ENCODE data around the gene ARMS2.
A peak's percentile ranks its signal among the peaks of the same experiment; 100 is the strongest.

The ARMS2 gene

DNA sequence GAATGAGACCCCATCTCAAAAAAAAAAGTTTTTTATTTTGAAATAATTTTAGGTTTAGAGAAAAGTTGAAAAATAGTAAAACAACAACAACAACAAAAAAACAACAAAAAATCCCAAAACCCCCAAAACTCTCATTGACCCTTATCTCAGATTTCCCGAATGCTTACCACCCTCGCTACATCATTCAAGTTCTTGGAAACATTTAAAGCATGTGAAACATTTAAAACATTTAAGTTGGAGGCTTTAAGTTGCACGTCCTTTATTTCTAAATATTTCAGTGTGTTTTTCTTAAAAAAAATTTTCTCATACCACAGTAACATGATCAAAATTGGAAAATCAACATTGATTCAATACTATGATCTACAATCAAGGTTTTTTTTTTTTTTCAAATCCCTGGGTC, 382 bp upstream of the ARMS2 start:
- DNase-seq, result no peak

DNA sequence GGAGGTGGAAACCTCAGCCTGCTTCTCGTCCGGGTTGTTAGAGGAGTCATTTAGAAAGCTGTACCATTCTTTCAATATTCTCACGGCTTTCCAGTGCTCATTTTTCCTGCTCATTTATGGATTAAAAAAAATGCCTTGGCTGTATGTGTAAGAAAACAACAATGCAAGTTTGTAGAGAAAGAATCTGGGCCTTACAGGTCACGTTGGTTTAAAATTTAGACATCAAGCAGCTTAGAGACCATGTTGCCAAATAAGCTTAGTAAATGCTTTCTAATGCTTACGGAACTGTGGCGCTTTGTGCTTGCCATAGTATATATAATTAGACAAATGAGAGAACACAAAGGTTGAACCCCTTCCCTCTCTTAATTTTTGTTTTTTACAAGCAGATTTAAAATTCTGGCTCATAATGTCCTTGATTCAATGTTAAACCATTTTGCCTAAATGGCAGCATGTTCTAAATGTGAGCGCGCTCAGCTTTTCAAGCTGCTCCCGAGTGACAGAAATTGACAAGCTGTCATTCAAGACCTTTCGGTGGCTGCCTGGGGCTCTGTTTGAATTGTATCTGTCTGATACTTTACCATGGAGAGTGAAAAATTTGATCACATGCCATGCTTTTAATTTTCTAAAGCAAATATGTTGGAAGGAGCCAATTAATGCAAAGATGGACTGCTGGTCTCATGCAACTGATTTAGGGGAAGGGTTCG, 1.1 kb downstream of the ARMS2 start:
- no peak for DNase-seq

DNA sequence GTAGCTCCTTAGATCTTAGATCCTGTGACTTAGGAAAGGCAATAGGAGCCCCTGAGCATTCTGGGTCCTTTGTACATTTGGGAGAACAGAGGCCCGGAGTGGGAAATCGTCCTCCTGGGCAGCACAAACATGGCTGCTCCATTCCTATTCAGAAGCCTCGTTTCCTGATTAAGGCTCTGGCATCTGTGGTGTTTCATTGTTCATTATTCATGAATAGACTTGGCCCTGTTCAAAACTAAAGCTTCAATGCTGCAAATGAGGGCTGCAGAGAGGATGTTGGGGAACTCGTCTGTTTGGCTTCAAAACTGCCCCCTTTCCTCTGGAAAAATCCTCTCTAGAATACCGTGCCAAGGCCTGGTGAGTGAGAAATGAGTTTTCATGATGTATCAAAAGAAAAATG, 3.5 kb downstream of the ARMS2 start:
- DNase-seq, result no peak

DNA sequence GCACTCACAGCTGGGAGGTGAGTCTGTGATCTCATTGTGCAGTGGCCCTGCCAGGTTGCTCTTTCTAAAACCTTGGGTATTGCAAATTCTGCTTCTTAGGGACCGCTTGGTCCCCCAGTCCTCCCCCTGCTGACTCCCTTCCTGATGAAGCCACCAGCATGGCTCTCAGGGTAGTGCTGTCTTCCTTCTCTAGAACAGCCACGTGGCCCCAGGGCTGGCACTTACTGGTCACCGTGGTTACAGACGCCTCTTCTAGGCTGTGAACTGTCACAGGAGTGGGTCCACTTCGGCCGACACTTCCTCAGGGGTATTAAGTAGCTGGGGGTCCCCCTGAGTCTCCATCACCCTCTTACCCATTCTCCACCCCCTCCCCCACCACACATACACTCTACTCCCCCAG, 4.2 kb downstream of the ARMS2 start:
- DNase-seq, result no peak

DNA sequence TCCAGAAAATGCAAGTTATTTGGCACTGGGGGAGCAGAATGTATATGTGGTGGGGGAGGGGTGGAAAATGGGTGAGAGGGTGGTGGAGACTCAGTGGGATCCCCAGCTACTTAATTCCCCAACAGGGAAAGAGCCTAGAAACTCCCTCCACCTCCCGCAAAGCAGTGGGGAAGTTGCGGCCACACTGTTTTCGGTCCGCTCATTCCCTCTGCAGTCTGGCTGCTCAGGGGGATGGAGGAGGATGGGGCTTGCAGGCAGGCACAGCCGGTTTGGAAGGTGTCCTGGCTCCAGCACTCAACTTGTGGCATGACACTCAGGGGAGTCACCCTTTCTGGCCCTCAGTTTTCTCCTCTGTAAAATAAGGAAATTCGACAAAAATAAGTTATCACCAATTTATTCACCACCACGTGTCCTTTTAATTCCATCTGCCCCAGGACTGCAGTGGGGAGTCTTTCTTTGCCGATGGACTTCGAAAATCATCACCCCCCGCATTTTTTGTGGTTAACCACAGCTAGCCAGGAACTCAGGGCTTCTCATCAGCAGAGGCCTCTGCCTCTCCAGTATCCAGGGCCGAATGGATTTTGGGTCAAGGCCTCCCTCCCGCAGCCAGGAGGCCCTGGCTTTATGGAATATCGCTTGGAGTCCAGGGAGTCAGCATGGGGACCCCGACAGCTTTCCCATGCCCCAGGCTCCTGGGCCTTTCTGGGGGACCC, 5.3 kb downstream of the ARMS2 start:
- no peak for DNase-seq

DNA sequence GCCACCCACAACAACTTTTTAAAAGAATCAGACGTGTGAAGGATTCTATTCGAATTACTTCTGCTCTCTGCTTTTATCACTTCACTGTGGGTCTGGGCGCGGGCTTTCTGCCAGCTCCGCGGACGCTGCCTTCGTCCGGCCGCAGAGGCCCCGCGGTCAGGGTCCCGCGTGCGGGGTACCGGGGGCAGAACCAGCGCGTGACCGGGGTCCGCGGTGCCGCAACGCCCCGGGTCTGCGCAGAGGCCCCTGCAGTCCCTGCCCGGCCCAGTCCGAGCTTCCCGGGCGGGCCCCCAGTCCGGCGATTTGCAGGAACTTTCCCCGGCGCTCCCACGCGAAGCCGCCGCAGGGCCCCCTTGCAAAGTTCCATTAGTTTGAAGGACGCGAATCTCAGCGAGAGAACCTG, 6.4 kb downstream of the ARMS2 start:
- no peak for DNase-seq

DNA sequence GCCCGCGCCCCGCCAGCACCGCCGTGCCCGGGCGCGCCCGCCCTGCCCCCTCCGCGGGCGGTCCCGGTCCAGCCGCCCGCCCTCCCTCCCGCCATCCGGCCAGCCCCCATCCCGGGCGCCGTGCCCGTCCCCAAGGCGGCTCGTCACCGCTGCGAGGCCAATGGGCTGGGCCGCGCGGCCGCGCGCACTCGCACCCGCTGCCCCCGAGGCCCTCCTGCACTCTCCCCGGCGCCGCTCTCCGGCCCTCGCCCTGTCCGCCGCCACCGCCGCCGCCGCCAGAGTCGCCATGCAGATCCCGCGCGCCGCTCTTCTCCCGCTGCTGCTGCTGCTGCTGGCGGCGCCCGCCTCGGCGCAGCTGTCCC, 6.9 kb downstream of the ARMS2 start, which contains the start of gene HTRA1:
Gene HTRA1, plus strand, starts transcription at position 187 of the 362 bp plus-strand sequence. Its CDS starts 100 bp downstream, at position 287.
- DNase-seq, result no peak

DNA sequence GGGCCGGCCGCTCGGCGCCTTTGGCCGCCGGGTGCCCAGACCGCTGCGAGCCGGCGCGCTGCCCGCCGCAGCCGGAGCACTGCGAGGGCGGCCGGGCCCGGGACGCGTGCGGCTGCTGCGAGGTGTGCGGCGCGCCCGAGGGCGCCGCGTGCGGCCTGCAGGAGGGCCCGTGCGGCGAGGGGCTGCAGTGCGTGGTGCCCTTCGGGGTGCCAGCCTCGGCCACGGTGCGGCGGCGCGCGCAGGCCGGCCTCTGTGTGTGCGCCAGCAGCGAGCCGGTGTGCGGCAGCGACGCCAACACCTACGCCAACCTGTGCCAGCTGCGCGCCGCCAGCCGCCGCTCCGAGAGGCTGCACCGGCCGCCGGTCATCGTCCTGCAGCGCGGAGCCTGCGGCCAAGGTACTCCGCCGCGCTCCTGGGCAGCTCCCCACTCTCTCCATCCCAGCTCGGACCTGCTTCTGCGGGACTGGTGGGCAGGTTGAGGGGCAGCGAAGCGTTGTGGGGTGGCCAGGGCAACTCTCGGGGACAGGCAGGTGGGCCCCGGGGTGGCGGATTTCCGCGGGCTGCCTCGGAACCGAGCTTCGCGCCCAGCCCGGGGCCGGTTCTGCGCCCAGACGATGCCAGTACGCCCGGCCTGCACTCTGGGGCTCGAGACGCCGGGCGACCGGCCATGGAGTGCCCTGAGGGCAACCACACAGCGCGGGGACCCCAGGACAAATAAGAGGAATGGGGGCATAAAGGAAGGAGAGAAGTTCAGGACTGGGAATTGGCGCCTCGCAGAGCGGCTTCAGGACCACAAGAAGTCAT, 7.5 kb downstream of the ARMS2 start:
- DNase-seq, result no peak

DNA sequence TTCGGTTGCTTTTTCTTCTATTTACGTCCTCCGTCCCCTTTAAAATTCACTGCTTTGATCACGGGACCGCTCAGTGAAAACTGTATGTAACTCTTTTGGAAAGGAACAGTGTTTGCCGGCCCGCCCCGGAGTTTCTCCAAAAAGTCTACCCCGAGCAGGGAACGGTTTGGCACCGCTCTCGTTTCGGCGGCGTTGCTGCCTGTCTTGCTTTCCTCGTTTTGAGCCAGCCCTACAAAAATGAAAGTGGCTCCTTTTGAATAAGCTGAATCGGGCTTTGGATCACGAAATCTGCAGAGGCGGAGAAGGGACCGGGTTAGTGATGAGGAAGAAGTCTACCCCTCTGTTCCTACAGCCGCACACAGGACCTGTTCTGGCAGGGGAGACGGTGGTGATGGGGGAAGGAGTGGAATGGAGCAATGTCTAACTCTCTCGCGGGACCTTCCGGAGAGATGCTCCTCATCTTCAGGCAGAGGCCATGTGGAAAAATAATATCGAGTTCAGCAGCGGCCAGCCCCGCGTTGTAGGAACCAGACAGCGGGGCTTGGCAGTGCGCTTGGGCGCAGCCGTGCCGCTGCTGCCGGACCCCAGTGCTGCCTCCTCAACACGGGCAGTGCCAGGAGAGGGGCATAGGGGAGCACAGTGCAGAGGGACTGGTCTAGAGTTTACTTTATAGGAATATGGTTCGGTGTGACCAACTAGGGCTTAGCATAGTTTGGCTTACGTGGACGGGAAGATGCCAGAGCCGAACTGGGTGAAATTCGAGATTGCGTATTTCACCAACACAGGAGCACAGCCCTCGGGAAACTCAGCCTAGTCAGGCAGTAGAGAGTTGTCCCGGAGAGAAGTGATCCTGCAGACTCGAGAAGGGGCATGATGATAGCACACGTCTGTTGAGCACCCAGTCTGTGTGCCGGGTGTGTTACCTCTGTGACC, 8.3 kb downstream of the ARMS2 start:
- DNase-seq, result peak; percentile 39

DNA sequence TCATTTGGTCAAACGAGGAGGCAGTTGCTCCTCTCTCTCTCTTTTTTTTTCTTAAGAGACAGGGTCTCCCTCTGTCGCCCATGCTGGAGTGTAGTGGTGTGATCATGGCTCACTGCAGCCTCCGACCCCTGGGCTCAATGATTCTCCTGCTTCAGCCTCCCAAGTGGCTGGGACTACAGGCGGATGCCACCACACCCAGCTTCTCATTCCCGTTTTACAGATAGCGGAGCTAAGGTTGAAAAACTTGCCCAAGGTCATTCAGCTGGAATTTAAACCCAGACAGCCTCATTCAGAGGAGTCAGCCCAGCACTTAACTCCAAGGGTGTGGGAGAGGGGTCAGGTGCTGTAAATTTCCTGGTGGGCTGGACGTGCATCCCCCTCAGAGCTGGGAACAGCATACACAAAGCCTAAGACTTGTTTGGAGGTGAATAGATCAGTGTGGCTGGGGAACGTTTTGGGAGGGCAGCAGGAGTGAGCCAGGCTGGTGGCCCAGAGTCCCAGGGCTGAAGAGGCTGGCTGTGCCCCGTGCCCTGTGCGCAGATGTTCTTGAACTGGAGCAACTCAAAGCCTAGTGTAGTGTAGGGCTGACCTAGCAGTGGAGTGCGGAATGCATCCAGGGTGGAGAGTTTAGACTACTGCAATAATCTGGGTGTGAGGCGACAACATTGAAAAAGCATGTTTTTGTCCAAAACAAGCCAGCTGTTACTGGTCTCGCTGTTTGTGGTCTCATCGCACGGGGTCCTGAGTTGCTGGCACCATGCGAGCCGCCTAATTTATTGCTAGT, 9.2 kb downstream of the ARMS2 start:
- DNase-seq, result no peak

DNA sequence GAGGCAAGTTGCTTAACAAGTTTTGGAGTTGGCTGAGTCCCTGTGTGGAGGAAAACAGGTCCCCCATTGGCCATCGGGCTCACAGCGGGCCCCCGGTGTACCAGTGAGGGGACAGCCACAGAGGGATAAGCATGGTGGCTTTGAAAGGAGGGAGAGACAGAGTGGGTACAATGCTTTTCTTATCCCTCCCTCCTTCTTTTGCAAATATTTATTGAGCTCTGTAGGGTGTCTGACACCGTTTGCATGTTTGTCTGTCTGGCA, 9.7 kb downstream of the ARMS2 start:
- DNase-seq, result no peak

DNA sequence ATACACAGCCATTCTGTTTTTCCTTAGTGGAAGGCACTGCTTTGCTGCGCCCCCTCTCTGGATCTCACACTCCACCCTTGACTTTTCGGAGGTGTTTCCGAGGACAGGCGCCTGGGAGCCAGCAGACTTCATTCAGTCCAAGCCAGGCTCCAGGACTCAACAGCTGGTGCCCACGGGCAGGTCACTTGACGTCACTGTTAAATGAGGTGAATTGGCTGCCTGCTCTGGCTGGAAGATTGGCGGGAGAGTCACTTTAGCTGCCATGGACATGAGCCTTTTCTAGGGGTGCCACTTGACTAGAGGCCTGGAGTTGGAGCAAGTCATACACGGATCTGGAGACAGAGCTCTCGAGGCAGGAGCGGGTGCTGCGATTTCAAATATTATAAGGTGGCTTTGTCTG, 10.1 kb downstream of the ARMS2 start:
- DNase-seq, result no peak

DNA sequence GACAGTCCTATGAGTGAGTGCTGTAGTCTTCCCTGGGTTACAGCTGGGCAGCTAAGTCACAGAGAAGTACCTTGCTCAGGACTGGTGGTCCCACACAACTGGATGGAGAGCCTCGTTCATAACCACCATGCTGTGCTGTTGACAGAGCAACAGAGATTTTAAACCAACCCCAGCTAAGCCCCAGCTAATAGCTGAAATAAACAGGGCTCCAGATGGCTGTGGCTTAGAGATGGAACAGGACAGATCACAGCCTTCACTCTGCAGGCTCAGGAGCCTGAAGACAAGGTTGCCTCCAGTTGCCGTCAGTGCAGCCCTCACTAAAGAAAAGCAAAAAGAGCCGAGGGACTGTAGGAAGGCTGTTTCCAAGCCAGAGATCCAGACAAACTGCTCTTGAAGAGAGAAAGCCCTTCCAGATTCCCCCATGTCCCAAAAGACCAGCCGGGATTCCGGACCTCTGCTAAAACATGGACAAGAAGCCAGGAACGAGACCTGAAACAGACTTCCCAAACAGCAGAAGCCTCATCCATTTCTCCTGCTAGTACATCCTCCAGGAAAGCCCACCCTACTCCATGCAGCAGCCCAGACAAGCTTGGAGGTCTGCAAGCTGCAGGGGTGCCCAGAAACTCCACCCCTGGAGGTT, 11.1 kb downstream of the ARMS2 start:
- DNase-seq, result no peak

DNA sequence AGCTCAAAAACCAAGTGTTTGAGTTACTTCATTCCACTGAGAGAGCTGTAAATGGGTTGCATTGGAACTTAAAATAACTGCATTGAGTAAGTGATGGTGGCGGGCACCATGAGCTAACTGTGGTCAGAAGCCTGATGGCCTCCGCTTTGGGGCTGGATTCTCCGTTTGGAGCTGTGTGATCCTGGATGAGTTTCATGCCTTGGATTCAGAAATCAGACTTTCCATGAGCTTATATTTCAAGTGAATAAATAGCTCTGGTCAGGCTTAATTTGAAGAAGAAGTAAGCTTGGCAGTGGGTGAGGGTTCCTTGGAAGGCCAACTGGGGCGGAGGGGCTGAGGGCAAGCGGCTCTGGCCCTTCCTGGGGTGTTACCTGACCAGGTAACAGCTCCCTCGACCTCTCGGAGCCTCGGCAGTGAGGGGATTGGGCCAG, 12.5 kb downstream of the ARMS2 start:
- DNase-seq, result no peak

DNA sequence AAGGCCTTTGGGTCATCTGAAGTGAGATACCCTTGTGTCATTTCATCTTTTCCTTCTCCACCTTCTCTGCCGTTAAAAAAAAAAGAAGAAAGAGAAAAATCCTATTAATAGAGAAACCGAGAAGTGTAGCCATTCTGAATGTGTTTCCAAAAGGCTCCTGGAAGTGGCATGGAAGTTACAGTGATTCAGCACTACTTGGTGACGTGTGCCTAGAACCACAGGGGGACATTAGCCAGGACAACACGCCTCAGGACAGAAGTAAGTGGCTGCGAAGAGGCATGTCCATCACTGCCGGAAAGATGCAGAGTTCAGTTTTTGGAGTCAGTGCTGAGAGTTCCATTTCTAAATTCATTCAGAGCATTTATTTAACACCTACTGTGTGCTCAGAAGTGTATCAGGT, 13.2 kb downstream of the ARMS2 start:
- DNase-seq, result no peak

DNA sequence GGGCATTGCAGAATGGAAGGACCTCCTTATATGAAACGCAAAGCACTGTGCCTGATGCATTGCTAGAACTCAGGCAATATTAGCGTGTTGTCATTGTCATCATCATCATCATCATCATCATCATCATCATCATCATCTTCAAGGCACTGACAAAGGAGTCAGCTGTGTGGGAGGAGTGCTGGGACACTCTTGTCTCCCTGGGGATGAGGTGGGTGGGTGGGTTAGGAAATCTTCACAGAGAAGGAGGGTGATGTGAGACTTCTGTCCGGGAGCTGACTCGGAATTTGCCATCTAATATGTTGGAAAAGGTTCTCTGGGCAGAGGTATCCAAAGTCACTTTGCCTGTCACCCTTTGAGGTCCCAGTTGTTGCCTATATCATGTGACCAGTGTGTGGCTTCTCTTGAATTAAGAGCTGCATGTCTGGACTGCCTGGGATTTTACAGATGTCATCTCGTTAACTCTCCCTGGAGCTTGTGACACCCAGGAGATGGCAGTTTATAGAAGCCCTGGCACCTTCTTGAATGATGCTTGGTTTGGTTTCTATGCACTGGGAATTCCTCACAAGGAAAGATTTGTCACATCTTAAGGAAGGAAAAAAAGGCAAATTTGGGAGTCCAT, 14.0 kb downstream of the ARMS2 start:
- DNase-seq, result no peak

DNA sequence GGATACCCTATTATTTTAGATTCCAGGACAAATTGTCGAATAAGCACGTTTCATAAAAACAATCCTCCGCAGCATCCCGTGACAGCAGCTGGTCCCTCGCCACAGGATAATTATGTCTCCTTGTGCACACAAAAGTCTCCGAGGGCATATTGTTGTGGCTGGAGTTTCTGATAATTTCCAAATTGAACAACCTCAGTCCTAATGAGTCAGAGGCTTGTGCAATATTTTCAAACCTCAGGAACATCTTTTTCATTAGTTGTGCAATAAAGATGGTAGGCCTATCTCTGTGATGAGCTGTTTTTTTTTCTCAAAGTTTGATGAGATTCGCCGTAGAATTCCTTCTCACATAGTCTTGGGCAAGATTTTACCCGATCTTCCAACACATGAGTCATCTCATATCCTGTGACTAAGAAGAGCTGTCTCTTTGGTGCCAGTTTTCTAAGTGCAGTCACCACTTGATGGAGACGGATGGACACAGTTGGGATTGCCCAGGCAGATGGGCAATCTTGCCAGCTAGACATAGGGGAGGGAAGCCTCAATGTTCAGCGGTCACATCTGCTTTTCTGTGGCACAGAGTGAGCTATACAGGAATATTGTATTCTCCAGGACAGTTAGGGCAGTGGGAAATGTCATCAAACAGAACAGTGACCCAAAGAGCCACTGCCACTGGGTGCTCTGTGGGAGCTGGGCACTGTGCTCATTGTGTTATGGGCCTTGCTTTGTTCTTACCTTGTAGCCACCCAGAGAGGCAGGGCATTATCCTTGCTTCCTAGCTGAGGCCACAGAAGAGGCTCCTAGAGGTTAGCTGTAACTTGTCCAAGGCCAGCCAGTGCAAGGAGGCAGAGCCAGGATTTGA, 14.7 kb downstream of the ARMS2 start:
- no peak for DNase-seq

DNA sequence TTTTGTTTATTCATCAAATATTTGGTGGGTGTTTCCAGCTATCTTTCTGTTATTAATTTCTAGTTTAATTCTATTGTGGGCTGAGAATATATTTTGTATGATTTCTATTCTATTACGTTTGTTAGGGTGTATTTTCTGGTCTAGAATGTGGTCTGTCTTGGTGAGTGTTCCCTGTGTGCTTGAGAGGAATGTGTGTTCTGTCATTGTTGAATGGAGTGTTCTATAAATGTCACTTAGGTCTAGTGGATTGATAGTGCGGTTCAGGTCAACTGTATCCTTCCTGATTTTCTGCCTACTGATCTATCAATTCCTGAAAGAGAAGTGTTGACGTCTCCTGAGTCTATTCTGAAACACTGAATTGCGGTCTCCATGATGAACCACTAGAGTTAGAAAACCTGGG, 15.4 kb downstream of the ARMS2 start:
- no peak for DNase-seq

DNA sequence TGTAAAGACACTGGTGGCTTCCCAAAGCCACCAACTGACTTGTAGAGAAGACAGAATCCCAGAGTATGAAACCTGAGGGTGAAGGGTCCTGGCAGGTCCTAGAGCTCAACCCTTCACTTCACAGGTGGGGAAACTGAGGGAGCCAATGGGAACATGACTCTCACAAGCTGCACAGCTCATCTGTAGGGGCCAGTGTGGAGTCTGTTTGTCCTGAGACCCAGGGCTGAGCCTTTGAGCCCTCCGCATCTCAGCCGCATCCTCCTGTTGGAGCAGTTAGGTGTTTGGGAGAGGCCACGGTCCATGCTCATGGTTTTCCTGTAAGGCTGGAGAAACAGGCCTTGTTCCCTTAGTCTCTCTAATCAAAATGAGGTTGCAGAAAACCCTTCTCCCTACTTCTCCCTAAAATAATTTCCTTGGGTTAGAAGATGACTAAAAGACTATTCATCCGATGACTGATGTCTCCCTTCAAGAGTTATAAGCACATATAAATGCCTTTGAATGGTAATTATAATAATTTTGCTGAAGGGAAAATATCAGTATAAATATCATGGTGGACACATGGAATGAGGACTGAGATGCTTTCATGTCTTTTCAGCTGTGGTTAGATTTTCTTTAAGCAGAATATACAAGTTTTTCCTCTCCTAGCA, 17.2 kb downstream of the ARMS2 start:
- DNase-seq, result no peak

DNA sequence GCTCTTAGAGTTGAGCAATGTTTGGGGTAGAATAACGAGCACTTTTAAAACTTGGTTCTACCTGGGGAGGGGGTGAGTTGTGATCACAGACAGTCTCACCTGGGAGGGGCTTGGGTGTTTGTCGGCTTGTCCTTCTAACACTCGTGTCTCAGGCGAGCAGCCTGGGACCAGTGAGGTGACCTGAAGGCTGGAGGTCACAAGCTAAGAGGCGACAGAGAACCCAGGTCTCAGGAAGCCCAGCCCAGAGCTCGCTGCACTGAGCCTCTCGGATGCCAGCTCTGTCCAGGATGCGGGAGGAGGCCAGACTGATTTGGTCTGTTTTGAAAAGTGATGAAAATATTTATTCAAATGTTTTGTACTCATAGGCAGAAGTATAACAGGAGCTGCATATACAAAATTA, 18.7 kb downstream of the ARMS2 start:
- no peak for DNase-seq

Data from stimulated activated CD8-positive, alpha-beta memory T cell treated with anti-CD3 and anti-CD28 coated beads, Interleukin-4, amount 100 ng/mL, for 48 hours (primary cell).